ENCODE results near the gene TCFL5.

- no peak for TF ChIP-seq YY1 (IDR thresholded peaks at IDR 0.05; ENCODE audit: insufficient read depth, insufficient read length)
- TF ChIP-seq ZNF274 (IDR thresholded peaks at IDR 0.05; ENCODE audit: low read depth, low read length), result no peak
- TF ChIP-seq SUZ12 (IDR thresholded peaks at IDR 0.05; ENCODE audit: extremely low read depth, insufficient read depth, insufficient read length), result no peak
Observed at GRCh38 chr20:62791301-62792181, 70.1 kb downstream of the TCFL5 start.
